Measurements from ENCODE around the gene CLEC4F.

DNA sequence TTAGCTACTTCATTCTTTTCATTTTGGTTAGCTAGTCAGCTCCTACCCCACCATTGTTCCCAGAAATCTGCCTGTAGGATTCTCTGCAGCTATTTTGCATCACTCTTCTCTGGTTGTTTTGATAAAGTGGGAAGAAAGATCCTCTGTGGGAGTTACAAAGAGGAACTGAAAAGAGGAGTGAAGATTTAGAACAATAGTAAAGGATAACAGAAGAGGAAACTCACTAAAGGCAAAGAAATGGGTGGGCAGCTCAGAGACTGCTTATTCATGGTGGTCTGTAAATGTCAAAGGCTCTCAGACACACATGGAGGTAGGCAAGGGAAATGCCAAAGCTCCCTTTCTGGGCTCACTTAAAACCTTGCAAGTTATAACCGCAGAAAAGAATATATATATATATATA, 32.4 kb upstream of the CLEC4F start:
- no peak for TF ChIP-seq EP300 (IDR thresholded peaks at IDR 0.05; ENCODE audit: borderline replicate concordance)
- TF ChIP-seq, protein P1, sequence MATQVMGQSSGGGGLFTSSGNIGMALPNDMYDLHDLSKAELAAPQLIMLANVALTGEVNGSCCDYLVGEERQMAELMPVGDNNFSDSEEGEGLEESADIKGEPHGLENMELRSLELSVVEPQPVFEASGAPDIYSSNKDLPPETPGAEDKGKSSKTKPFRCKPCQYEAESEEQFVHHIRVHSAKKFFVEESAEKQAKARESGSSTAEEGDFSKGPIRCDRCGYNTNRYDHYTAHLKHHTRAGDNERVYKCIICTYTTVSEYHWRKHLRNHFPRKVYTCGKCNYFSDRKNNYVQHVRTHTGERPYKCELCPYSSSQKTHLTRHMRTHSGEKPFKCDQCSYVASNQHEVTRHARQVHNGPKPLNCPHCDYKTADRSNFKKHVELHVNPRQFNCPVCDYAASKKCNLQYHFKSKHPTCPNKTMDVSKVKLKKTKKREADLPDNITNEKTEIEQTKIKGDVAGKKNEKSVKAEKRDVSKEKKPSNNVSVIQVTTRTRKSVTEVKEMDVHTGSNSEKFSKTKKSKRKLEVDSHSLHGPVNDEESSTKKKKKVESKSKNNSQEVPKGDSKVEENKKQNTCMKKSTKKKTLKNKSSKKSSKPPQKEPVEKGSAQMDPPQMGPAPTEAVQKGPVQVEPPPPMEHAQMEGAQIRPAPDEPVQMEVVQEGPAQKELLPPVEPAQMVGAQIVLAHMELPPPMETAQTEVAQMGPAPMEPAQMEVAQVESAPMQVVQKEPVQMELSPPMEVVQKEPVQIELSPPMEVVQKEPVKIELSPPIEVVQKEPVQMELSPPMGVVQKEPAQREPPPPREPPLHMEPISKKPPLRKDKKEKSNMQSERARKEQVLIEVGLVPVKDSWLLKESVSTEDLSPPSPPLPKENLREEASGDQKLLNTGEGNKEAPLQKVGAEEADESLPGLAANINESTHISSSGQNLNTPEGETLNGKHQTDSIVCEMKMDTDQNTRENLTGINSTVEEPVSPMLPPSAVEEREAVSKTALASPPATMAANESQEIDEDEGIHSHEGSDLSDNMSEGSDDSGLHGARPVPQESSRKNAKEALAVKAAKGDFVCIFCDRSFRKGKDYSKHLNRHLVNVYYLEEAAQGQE (IDR thresholded peaks at IDR 0.05; ENCODE audit: low read depth): no peak
- TF ChIP-seq, protein P2, sequence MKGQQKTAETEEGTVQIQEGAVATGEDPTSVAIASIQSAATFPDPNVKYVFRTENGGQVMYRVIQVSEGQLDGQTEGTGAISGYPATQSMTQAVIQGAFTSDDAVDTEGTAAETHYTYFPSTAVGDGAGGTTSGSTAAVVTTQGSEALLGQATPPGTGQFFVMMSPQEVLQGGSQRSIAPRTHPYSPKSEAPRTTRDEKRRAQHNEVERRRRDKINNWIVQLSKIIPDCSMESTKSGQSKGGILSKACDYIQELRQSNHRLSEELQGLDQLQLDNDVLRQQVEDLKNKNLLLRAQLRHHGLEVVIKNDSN (IDR thresholded peaks at IDR 0.05): no peak
- no peak for TF ChIP-seq CREB1 (IDR thresholded peaks at IDR 0.05; ENCODE audit: low read depth)
- TF ChIP-seq FOXM1 (IDR thresholded peaks at IDR 0.05; ENCODE audit: borderline replicate concordance, low read depth): no peak
- TF ChIP-seq TAF1 (IDR thresholded peaks at IDR 0.05; ENCODE audit: low read depth): no peak
- TF ChIP-seq, protein P3, sequence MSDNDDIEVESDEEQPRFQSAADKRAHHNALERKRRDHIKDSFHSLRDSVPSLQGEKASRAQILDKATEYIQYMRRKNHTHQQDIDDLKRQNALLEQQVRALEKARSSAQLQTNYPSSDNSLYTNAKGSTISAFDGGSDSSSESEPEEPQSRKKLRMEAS (IDR thresholded peaks at IDR 0.05): no peak
- no peak for TF ChIP-seq RAD21 (IDR thresholded peaks at IDR 0.05; ENCODE audit: low read depth)
- no peak for TF ChIP-seq EGR1 (IDR thresholded peaks at IDR 0.05)
- TF ChIP-seq ZBTB7A (IDR thresholded peaks at IDR 0.05; ENCODE audit: low read depth): no peak
- no peak for TF ChIP-seq NFIC (IDR thresholded peaks at IDR 0.05)
- no peak for TF ChIP-seq YY1 (IDR thresholded peaks at IDR 0.05; ENCODE audit: low read depth)
- no peak for TF ChIP-seq TEAD4 (IDR thresholded peaks at IDR 0.05)
